ENCODE data around the gene ZFPM1.

ZFPM1 gene

DNA sequence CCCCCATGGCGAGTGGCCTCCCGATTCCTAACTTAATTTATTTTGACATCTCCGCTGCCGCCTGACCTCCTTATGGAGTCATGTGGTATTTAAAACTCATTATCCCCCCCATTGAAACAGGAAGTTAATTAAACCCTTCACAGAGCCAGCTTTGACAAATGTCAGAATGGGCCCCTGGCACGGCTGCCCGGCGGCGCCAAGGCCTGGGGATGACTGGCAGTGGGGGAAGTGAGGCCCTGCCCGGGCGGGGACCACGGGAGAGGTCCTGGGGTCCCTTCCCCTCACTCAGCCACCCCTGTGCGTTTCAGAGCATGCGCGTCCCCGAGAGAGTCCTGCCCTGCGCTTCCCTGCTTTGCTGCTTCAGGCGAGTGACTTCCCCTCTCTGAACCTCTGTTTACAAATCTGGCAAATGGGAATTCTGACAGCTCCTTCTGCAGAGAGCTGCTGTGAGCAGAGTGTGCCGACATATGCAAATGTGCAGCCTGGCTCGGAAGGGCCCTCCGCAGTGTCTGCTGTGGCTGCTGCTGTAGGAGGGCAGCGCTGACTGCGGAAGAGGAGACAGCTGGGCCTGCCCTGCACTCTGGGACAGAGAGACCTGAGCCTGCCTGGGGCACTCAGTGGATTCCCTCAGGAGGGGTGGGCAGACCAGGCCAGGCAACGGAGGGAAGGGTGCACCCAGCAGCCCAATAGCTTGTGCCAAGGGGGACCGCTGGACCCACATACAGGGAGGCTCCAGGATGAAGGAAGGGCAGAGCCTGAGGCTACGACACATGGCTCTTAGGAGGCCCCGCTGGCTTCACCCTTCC lies 4.4 kb upstream of the ZFPM1 start:
- no peak for DNase-seq (ENCODE audit: low spot score)

DNA sequence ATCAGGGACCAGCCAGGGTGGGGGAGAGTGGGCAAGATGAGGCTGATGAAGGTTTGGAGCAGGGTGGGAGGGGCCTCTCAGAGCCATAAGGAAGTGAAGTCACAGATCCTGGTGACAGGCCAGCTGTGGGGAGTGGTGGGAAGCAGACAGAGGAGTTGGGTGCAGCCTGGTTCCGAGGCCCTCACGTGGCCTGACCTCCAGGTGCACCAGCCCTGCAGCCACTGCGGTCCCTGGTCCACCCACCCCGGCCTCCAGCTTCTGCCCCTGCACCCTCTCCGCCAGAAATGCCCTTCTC lies 3.9 kb upstream of the ZFPM1 start:
- no peak for DNase-seq (ENCODE audit: low spot score)

DNA sequence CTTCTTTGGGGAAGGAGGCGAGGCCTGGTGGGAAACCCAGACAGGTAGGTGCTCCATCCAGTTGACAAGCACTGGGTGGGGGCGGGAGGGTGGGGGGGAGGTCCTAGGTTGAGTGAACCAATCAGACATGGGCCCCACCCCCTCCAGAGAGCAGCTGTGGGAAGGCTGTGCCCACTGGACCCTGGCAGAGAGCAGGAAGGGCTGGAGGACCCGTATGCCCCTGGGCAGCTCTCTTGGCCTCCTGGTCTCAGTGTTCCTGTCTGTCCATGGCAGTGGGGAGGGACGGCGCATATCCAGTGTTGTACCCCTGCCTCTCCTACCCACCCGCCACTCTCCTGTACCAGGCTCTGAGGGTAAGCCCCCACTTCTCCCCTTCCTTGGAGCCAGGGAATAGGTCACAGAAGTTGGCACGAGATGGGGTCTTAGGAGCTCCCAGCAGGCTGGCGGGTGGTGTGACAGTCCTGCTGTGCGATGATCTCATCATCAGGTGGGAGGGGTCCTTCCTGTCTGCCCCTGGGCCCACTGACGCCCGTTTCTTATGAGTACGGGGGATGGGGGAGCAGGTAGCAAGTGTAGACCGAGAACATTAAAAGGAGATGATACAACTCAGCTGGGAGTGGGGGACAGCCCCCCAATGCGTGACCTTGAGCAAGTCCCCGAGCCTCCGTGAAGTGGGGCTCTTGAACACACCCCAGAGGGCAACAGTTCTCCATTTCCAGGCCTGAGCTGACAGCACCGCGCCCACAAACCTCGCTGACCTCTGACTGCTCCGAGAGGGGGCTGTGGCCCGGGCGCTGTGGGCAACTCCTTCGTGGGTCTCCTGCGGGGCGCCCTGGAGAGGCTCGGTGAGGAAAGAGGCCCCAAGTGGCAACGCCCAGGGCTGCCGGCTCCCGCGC lies 1.2 kb upstream of the ZFPM1 start:
- no peak for DNase-seq (ENCODE audit: low spot score)

DNA sequence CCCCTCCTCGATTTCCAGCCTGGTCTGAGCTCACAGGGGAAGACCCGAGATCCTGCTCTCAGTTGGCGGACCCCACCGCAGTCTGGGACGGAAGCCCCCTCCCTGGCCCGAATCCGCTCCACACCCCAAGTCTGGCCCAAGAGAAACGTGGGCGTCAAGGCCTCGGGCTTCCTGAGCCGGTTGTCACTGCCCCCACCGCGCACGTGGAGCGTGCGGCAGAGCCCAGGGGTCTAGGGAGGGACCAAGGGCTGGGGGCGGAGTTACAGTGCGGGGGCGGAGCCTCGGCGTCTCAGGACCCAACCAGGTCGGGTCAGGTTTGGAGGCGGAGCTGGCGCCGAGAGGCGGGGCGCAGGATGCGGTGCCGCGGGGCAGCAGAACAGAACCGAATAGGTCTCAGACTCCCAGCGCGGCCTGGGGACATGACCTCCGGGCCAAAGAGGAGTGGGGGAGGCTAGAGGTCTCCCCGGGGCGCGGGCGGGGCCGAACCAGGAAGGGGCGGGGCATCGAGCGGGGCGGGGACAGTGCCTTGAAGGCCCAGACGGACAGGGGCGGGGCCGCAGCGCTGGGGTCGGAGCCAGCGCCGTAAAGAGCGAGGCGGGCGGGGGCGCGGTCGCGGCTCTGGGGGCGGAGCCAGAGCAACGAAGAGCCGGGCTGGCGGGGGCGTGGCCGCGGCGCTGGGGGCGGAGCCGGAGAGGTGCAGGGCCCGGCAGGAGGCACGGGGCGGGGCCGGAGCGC lies 431 bp upstream of the ZFPM1 start:
- peak; percentile 100 for DNase-seq (ENCODE audit: low spot score)

DNA sequence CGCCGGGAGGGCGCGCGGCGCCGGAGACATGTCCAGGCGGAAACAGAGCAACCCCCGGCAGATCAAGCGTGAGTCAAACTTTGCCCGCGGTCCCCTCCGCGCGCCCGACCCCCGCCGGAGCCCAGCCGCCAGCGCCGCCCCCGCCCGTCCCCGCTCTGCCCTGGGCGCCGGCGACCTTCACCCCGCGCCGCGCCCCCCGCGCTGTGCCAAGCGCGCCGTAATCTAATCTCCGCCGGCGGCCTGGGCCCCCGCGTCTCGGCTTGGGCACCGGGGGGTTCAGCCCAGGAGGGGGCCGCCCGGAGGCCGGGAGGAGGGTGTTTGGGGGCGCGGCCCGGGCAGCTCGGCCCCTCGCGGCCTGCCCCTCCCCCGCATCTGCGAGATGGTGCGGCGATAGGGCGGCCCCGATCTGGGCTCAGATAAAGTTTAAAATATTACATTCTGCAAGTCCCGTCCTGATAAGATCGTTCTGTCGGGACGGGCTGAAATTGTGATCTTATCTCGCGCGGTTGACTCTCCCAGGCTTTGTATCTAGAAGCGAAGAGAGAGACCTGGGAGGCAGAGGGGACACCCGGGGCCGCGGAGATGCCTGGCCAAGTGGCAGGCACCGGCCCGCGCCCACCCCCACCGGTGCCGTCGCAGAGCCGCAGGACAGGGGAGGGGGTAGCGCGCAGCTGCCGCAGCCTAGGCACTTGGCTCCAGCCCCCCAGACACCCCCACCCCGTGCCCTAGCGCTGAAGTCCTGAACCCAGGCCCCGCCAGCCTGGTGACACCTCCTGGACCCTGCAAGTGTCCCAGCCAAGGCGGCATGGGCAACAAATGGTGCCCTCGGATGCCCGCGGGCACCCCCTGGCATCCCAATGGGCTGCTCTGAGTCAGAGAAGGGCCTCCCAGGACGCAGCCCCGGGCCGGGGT lies 787 bp downstream of the ZFPM1 start:
- no peak for DNase-seq (ENCODE audit: low spot score)

DNA sequence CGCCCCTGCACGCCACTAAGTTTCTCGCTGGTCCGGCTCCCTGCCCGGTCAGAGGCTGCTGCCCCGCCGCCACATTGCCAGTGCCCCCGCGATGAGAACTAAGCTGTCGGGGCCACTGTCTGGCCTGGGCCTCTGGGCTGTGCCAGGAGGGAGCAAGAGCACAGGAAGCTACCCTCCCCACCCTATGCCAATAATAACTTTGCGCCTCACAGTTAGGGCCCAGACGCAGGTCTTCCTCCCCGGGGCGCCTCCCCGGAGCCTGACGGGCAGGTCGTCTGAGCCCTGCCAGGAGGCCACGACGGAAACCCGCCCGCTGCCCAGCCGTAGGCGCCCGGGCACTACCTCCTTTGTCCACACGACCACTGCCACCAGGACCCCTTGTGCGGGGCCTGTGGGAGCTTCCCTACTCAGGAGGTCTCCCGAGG lies 1.5 kb downstream of the ZFPM1 start:
- no peak for DNase-seq (ENCODE audit: low spot score)

DNA sequence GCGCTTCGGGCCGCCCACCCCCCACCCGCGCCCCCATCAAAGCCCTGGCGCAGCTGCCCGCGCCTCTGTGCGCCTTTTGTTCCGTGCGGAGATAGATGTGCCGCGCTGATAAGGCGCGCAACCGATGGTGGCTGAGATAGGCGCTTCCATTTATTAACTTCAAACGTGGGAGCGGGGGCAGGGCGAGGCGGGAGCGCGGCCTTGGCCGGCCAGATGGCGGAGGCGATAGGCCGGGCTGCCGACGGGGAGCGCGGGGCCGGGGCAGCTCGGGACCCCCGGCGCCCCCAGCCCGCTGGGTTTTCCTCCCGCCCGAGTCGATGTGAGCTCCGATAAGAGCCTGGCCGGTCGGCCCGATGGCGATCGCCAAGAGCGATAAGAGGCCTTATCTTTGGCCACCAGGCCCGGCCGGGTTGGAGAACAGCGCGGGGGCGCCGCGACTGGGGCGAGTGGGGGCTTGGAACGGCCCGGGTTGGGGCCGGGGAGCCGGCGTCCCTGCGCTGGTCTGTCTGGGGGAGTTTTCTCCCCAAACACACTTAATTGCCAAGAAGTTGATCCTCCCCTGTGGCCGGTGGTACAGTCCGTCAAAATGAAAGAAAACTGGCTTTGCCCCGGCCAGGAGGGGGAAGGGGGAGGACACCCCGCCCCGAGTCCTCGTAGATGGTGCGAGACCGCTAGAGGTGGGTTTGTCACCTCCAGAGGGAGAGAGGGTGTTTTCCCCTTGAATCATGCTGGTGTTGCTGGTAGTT lies 2.7 kb downstream of the ZFPM1 start:
- peak; percentile 47 for DNase-seq (ENCODE audit: low spot score)

DNA sequence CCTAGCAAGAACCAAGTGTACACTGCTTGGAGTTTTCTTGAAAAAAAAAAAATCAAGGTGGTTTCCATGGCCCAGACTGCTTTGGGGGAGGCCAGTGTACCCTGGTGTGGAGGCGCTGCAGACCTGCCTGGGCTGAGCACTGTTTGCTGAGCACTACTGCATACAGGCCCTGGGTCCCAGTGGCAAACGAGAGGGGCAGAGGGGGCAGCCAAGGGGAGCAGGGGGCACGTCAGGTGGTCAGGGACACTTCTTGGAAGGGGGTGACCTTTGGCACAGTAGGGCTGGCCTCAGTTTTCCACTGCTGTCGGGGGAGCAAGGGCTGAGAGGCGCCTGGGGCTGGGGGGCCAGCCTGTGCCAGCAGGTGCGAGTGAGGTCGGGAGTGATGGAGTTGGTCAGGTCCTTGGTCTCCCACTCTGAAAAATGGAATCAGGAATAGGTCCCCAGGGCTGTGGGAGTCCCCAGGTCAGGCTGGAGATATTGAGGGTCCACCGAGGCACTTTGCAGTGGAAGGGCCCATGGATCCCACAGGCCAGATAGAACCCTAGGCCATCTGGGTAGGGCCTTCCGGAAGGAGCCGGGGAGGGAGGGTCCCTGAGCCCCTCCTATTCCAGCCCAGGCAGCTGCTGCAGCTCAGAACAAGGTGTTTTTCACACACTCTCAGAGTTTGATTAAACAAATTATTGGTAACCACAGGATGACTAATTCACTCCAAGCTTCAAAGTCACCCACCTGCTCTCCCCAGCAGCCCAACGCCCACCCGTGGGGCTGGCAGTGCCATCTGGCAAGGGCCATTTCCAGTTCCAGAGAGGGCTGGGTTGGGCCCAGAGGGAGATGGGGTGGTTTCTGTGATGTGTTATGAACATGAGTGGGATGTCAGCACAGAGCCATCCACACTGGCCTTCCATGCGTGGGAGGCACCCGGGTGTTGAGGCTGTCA lies 3.5 kb downstream of the ZFPM1 start:
- DNase-seq (ENCODE audit: low spot score) = no peak

DNA sequence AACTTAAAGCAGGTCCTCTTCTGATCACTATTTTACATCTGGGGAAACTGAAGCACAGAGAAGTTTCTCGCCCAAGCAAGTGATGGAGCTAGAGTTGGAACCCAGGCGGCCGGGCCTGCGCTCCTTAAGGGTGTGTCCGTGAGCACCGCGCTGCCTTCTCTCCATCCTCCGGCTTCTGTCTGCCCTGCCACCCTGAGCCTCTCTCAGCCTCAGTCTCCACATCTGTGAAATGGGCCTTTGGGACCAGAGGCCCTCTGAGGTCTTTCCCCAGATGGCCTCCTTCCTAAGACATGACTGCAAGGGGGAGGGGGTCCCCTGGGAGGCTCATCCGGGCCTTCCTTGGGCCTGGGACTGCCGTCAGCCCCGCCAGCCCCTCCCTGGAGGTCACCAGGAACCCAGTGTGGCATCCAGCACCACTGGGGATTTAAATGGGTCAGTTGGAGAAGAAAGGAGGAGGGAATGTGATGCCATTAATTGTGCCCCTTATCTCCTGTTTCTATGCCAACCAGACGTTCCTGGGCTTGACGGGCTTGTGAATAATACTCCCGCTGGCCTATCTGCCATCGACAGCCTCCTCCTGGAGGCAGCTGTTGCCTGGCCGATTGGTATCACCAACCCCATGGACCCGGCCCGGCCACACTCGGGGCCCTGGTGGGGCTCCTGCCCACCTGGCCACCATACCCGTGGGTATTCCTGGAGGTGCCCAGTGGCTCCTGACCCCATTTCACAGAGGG lies 5.1 kb downstream of the ZFPM1 start:
- no peak for DNase-seq (ENCODE audit: low spot score)

DNA sequence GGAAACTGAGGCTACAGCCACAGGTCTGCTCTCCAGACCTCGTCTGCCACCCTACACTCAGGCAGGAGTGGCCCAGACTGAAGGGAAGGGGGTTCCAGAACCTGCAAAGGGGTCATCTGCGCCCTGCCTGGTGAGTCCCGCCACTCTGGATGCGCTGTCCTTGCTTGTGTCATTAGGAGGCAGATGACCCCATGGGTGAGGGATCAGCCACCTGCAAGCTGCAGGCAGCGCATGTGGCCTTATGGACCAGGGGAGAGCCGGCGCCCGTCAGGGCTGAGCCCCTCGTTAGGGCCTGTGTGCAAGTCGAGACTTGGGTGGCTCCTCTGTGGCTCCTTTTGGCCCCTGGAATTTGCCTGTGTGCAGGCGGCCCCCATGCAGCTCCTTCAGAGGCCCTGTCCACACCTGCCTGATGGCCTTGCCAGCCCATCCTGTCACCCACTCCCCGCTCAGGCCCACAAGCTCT lies 5.7 kb downstream of the ZFPM1 start:
- DNase-seq (ENCODE audit: low spot score) = no peak

DNA sequence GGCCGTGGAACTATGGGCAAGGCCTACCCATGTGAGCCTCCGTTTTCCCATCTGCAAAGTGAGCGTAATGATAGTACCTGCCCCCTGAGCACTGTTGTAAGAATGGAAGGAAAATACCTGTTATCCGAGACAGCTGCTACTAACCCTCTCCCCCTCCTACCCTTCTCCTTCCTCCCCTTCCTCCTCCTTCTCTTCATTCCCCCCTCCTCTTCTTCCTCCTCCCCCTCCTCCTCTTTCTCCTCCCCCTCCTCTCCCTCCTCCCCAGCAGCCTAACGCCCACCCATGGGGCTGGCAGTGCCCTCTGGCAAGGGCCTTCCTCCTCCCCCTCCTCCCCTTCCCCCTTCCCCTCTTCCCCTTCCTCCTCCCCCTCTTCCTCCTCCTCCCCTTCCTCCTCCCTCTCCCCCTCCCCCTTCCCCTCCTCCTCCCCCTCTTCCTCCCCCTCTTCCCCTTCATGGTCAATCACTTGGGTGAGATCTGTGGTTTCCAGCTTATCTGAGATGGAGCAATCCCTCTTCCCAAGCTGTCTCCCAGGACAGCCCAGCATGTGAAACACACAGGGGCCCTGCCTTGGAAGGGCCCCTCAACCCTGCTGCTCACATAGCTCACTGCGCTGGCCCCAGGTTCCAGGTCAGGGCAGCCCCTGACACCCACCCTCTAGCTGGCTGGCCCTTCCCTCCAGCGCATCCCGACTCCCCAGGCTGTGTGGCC lies 6.4 kb downstream of the ZFPM1 start:
- DNase-seq (ENCODE audit: low spot score) = no peak

DNA sequence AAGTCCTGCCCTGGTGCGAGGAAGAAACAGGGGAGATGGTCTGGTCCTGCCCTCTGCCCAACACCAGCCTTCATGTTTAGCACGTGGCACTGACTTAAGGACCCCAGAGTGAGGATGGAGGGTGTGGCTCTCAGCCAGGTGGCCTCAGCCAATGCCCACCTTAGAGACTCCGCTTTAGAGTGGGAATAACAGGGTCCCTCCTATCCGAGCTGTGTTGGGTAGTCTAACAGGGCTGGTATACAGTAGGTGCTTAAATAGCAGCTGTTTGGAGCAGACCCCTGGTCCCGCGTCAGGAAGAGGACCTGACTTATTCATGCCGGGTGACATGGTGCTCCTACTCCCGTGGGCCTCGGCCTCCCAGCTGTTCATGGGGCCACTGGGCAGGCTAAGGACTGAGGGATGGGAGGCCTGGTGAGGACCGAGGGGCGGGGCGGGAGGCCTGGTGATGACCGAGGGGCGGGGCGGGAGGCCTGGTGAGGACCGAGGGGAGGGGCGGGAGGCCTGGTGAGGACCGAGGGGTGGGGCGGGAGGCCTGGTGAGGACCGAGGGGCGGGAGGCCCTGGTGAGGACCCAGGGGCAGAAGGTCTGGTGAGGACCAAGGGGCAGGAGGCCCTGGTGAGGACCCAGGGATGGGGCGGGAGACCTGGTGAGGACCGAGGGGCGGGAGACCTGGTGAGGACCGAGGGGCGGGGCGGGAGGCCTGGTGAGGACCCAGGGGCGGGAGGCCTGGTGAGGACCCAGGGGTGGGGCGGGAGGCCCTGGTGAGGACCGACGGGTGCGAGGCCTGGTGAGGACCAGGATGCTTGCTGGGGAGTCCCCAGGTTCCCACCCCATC lies 7.6 kb downstream of the ZFPM1 start:
- no peak for DNase-seq (ENCODE audit: low spot score)

DNA sequence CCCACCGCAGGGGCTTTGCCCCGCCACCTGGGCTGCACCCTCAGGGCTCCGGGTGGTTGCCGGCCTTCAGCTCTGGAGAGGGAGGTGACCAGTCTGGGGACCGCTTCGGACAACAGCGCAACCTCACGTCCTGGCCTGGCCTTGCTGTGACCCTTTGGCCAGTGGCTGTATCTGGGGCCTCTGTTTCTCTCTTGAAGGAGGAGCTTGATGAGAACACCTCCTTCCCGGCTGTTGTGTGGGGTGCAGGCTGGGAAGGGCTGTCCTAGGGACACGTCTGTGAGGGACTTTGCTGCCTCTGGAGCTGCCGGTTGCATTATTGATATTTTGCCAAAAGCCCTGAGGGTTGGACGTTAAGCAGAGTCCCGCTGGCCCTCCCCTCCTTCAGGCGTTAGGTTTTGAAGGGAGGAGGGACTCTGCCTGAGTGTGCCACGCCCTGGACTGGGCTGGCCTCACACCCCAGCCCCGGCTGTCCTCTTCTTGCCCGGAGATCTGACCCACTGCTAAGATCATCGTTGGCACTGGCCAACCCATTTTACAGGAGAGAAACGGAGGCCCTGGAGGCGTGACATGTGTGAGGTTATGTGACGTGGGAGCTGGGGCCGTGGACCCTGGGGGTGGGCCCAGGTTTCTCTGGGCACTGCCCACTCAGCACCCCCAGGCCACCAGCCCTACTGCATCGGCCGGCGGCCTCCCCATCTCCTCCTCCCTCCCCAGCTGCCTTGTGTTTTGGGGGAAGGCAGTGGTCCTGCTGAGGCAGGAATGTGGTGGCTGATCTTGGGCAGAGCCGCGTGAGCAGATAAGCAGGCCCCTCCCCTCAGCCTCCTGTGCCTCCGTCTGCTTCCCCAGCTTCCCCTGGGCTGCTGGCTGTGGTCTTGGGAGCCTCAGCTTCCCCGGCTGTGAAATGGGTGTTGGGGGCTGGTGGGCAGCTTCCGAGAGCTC lies 8.5 kb downstream of the ZFPM1 start:
- DNase-seq (ENCODE audit: low spot score) = peak; percentile 68

DNA sequence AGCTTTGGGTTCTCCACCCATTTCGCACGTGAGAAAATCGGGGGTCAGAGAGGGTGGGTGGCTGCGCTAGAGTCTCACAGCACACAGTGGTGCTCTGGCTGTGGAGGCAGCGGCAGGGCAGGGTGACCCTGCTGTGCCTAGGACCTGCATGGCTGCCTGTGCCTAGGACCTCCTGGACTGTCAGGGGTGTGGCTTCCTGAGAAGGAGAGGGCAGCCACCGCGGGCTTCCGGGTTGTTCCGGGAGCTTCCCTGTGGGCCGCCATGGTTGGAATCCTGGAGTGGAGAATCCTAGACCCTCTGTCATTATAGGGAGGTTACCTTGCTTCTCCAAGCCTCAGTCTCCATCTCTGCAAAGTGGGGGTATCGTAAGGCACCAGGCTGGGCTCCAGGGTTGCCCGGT lies 9.3 kb downstream of the ZFPM1 start:
- DNase-seq (ENCODE audit: low spot score) = no peak

DNA sequence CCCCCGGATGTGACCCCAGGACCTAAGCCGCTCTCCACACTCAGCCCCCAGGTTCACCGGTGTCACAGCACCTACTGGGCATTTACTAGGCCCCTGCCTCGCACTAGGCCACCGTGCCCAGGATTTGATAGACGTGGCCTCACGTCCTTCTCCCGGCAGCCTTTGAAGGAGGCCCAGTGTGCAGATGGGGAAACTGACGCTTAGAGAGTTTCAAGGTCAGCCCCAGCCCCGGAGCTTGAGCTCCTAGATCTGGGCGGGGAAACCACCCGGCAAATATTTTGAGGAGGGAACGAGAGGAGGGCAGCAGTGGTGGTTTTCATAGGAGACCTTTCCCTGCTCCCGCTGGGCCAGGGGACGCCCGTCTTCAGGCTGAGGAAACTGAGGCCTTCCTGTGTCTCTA lies 10.3 kb downstream of the ZFPM1 start:
- no peak for DNase-seq (ENCODE audit: low spot score)
